ENCODE measurements around the gene PSMG4. TPM values are rescaled to one million over a fixed set of nuclear protein-coding genes. Genes with fewer than 3 reads are reported as not detected.
A peak's percentile ranks its signal among the peaks of the same experiment; 100 is the strongest.

Gene PSMG4, protein sequence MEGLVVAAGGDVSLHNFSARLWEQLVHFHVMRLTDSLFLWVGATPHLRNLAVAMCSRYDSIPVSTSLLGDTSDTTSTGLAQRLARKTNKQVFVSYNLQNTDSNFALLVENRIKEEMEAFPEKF
- polyA plus RNA-seq (2012; ENCODE audit: insufficient read depth, insufficient read length): 82.8 TPM

GRCh38 chr6:3258720-3259490 is at the start of gene PSMG4:
PSMG4 (plus strand) TSS chr6:3258947; CDS start chr6:3259023, 76 bp downstream.
- H3K4me3 ChIP-seq (ENCODE audit: low read length): peak within 1 kb of the TSS; percentile 90
- DNase-seq (ENCODE audit: low read depth, low spot score): peak; percentile 68

- no peak overlapping the region for H3K4me3 ChIP-seq (ENCODE audit: low read length)
- no peak for DNase-seq (ENCODE audit: low read depth, low spot score)
Observed at GRCh38 chr6:3209114-3210023, 49.4 kb upstream of the PSMG4 start.

DNA sequence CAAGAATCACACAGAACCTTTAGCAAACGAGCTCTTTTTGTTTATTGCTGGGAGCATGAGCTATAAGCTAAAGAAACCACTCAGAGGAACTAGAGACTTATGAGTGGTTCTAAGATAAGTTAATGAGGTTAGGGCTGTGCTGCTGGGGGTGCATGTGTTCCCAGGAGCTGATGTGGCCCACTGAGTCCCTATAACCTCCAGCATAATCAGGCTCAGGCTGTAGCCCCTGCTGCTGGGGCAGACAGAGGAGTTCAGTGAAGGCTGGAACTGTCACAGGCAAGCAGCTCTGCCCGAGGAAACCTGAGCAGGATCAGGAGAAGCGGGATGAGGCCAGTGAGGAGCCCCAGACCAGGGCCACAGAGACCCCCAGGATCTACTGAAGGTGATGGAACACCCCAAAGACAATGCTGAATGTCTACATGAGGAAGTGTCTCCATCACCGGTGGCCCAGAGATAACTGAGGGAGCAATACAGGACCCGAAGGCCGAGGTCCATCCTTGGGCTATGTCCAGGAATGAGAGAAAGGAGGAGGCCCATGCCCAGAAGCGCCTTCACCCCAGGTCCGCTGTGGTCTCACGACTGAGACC is 48.6 kb upstream of the PSMG4 start:
- H3K4me3 ChIP-seq (ENCODE audit: low read length): no peak overlapping the region
- DNase-seq (ENCODE audit: low read depth, low spot score): no peak

DNA sequence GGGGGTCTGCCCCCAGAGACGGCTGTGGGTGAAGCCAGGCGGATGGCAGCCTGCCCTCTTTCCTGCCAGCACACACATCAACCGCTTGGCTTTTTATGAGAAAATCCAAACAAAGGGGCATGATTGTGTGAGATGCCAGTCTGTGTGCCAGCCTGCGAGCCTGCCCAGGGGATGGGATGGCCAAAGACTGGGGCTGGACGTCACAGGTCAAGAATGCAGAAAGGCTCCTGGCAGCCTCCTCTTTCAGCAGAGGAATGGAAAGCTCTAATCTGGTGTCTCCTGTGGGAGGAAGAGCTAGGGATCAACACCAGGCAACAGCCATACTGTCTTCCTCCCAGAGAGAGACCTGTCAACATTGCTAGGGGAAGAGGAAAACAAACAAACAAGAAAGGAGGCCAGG is 47.1 kb upstream of the PSMG4 start:
- no peak for DNase-seq (ENCODE audit: low read depth, low spot score)
- no peak overlapping the region for H3K4me3 ChIP-seq (ENCODE audit: low read length)

DNA sequence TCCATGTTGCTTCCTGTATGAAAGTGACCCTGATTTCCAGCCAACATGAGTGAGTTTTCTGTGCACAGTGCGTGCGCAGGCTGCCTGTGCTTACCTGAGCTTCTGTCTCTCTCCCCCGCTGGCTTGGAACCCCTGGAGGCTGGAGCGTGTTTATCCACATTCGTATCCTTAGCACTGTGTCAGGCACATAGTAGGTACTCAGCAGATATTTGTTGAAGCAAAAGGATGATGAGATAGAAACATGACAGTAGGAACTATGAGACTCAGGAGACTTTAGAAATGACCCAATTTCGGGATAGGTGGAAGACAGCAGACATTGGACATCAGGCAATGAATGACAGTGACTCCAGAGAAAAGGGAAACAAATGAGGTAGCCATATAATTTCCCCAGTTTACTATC is 46.5 kb upstream of the PSMG4 start:
- H3K4me3 ChIP-seq (ENCODE audit: low read length): no peak overlapping the region
- no peak for DNase-seq (ENCODE audit: low read depth, low spot score)

- no peak overlapping the region for H3K4me3 ChIP-seq (ENCODE audit: low read length)
- DNase-seq (ENCODE audit: low read depth, low spot score): no peak
Observed at GRCh38 chr6:3213334-3213695, 45.4 kb upstream of the PSMG4 start.

GRCh38 chr6:3214898-3215297 is 43.8 kb upstream of the PSMG4 start:
- no peak for DNase-seq (ENCODE audit: low read depth, low spot score)
- no peak overlapping the region for H3K4me3 ChIP-seq (ENCODE audit: low read length)

- DNase-seq (ENCODE audit: low read depth, low spot score): no peak
Observed at GRCh38 chr6:3217286-3217685, 41.5 kb upstream of the PSMG4 start.

GRCh38 chr6:3218266-3218665 is 40.5 kb upstream of the PSMG4 start:
- DNase-seq (ENCODE audit: low read depth, low spot score): no peak

More at GRCh38 chr6:3217286-3217685, 41.5 kb upstream of the PSMG4 start:
- H3K4me3 ChIP-seq (ENCODE audit: low read length): no peak overlapping the region

DNA sequence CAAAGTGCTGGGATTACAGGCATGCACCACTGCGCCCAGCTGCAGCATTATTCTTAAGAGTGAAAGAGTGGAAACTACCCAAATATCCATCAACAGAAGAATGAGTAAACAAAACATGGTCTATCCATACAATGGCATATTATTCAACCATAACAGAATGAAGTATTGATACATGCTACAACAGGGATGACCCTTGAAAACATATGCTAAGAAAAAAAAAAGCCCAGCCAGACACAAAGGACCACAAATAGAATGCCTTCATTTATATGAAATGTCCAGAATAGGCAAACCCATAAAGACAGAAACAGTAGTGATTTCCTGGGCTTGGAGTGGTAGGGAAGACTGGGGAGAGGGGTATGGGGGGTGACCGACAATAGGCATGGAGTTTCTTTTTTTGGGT is 38.4 kb upstream of the PSMG4 start:
- no peak for DNase-seq (ENCODE audit: low read depth, low spot score)
- H3K4me3 ChIP-seq (ENCODE audit: low read length): no peak overlapping the region

More at GRCh38 chr6:3218266-3218665, 40.5 kb upstream of the PSMG4 start:
- no peak overlapping the region for H3K4me3 ChIP-seq (ENCODE audit: low read length)

DNA sequence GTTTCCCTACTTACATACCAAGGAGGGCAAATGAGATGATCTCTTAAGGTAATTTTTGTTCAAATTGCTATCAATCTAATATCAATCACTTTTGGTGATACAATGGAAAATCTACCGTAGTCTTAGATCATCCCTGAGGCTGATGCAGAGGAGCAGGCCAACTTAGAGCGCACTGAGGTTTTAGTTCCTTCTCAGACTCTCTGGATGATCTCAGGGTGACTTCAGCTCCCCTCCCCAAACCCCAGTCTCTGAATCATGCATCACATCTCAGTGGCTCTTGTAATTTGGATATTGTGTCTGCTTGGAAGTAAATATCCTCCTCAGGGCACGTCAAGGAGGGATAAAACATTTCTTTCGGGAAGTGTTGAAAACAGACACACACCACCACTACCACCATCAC is 37.2 kb upstream of the PSMG4 start:
- H3K4me3 ChIP-seq (ENCODE audit: low read length): no peak overlapping the region
- DNase-seq (ENCODE audit: low read depth, low spot score): no peak

- no peak for DNase-seq (ENCODE audit: low read depth, low spot score)
- no peak overlapping the region for H3K4me3 ChIP-seq (ENCODE audit: low read length)
Observed at GRCh38 chr6:3222506-3223038, 36.2 kb upstream of the PSMG4 start.

- no peak for DNase-seq (ENCODE audit: low read depth, low spot score)
- no peak overlapping the region for H3K4me3 ChIP-seq (ENCODE audit: low read length)
Observed at GRCh38 chr6:3226042-3226441, 32.7 kb upstream of the PSMG4 start.

DNA sequence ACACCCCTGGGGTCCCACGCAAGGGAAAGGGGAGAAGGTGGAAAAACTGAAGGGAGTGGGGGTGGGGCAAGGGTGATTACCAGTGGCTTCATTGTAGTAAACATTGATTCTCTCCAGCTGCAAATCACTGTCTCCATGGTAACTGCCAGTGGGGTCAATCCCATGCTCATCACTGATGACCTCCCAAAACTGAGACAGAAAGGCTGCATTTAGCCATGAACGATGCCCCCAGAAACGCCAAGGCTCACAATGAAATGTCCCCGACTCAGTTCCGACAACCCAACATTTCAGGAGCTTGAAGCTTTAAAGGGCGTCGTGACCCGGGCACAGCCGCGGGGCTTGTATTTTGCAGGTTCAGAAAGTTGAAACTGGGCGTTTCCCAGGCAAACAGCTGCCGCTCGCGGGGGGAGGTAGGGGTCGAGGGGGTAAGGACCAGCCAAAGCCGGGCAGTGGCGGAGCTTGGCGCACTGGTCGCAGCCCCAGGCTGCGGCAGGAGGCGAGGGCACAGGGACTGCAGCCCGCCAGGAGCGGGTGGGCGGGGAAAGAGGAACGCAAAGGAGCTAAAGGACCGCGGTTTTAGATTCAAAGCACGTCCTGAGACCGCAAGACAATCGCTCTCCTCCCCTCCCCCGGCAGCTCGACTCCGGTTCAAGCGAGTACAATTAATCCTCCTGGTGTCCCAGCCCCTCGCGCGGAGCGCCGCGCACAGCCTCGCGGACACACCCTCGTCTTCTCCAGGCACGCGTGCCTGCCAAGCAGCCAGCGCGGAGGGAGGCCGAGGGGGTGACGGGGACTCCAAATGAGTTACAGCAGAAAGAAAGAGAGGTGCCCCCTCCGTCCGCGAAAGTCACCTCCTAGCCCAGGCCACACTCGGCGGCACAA is 32.0 kb upstream of the PSMG4 start:
- DNase-seq (ENCODE audit: low read depth, low spot score): no peak
- H3K4me3 ChIP-seq (ENCODE audit: low read length): no peak overlapping the region

DNA sequence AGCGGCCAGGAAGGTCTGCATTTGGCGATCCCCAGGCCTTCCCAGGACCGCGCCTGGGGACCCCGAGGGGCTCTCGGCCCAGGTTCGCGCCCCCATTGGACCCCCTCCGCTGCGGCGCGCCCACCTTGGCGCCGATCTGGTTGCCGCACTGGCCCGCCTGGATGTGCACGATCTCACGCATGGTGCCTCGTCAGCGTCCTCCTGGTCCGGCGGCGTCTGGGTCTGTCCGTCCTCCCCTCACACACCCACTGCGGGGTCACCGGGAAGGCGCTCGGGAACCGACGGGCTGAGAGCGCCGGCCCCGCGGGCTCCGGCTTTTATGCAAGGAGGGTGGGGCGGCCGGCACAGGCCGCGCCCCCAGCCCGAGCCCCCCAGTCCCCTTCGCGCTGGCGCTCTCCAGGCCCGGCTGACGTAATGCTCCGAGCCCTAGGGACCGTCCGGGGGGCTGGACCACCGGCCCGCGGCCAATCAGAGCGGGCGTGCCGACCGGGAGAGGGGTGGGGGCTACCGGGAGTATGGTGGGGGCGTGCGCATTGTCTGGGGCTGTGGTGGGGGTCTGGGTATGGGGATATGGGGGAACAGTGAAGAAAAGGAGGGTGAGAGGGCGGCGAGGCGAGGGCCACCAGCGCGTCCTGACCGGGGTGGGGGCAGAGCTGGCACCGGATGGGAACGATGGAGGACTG is 31.2 kb upstream of the PSMG4 start, which contains the start of gene TUBB2B:
TSS of gene TUBB2B (minus strand) at position 291 of the 683 bp plus-strand sequence. CDS start at position 181, 110 bp downstream.
- no peak for DNase-seq (ENCODE audit: low read depth, low spot score)
- no peak within 1 kb of the TSS for H3K4me3 ChIP-seq (ENCODE audit: low read length)

DNA sequence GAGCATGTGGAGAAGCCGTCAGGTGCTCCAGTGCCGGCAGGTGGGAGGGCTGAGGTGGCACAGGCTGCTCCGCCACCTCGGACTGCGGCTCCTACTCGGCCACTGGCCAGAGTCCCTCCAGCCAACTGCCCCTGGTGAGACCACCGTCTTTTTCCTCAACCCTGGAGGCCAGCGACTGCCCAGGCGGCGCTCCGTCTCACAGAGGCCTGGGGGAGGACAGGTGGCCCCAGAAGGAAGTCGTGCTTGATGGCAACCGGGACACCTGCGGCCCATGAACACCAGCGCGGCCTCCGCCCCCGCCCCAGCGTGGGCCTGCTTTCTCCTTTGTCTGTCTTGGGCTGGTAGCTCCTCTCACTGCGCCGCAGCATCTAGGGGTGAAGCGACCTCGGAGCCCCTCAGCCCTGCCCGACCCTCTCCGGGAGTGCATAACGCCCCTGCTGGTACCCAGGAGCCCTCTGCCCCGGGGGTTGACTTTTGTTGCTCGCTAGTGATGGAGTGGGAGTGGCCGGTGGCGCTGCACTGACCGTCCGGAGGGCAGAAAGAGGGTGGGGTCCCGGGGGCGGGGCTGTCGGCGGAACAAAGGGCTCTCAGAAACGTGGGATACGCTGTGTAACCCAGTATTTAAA is 30.6 kb upstream of the PSMG4 start:
- H3K4me3 ChIP-seq (ENCODE audit: low read length): no peak overlapping the region
- no peak for DNase-seq (ENCODE audit: low read depth, low spot score)

Data from Jurkat, Clone E6-1 (cell line).